ENCODE measurements around the gene ANKRD1.

Gene ANKRD1

GRCh38 chr10:90935581-90936275 is 14.8 kb upstream of the ANKRD1 start:
- DNase-seq (ENCODE audit: low spot score), result no peak

- no peak for DNase-seq (ENCODE audit: low spot score)
Measured at GRCh38 chr10:90930971-90931871, 10.3 kb upstream of the ANKRD1 start.

- DNase-seq (ENCODE audit: low spot score), result no peak
Measured at GRCh38 chr10:90930070-90930837, 9.4 kb upstream of the ANKRD1 start.

GRCh38 chr10:90929179-90929578 is 8.3 kb upstream of the ANKRD1 start:
- DNase-seq (ENCODE audit: low spot score), result no peak

GRCh38 chr10:90927293-90927692 is 6.4 kb upstream of the ANKRD1 start:
- DNase-seq (ENCODE audit: low spot score), result no peak

GRCh38 chr10:90925079-90926029 is 4.5 kb upstream of the ANKRD1 start:
- no peak for DNase-seq (ENCODE audit: low spot score)

GRCh38 chr10:90924552-90924951 is 3.7 kb upstream of the ANKRD1 start:
- DNase-seq (ENCODE audit: low spot score), result no peak

- no peak for DNase-seq (ENCODE audit: low spot score)
Measured at GRCh38 chr10:90923111-90923731, 2.3 kb upstream of the ANKRD1 start.

GRCh38 chr10:90921906-90922305 is 1.0 kb upstream of the ANKRD1 start:
- no peak for DNase-seq (ENCODE audit: low spot score)

GRCh38 chr10:90919683-90920574 is 958 bp downstream of the ANKRD1 start:
- no peak for DNase-seq (ENCODE audit: low spot score)

- DNase-seq (ENCODE audit: low spot score), result no peak
Measured at GRCh38 chr10:90917968-90918318, 2.9 kb downstream of the ANKRD1 start.

- DNase-seq (ENCODE audit: low spot score), result no peak
Measured at GRCh38 chr10:90917238-90917967, 3.5 kb downstream of the ANKRD1 start.

- DNase-seq (ENCODE audit: low spot score), result no peak
Measured at GRCh38 chr10:90916392-90917237, 4.3 kb downstream of the ANKRD1 start.

GRCh38 chr10:90915766-90916075 is 5.2 kb downstream of the ANKRD1 start:
- DNase-seq (ENCODE audit: low spot score), result no peak

GRCh38 chr10:90914992-90915765 is 5.7 kb downstream of the ANKRD1 start:
- DNase-seq (ENCODE audit: low spot score), result no peak

- DNase-seq (ENCODE audit: low spot score), result no peak
Measured at GRCh38 chr10:90913774-90914420, 7.0 kb downstream of the ANKRD1 start.

GRCh38 chr10:90912854-90913479 is 7.9 kb downstream of the ANKRD1 start:
- DNase-seq (ENCODE audit: low spot score), result no peak
